ENCODE measurements around the gene TMEM115.

TMEM115 gene

GRCh38 chr3:50345586-50346234 lies 13.6 kb downstream of the TMEM115 start, which contains the start of gene ZMYND10:
ZMYND10 (minus strand) TSS chr3:50345732; CDS start chr3:50345579, 153 bp downstream.
- H3K36me3 ChIP-seq (ENCODE audit: control insufficient read depth in 2 of 2, insufficient read depth in 1 of 2, low read length in 2 of 2): peaks cover 0 to 55% of the 10 kb centered on the region in 2 experiments; a peak in 1 of 3 replicates
- TF ChIP-seq ZNF132 (tag by site-specific recombination; IDR thresholded peaks at IDR 0.05; ENCODE audit: borderline replicate concordance) (no peak), ZNF391 (tag by site-specific recombination; IDR thresholded peaks at IDR 0.05; ENCODE audit: borderline replicate concordance, low read depth) (no peak), PRDM2 (tag by site-specific recombination; IDR thresholded peaks at IDR 0.05; ENCODE audit: borderline replicate concordance) (no peak), KLF1 (tag by site-specific recombination; IDR thresholded peaks at IDR 0.05) (0 out of 2 replicates have a peak, but pooled peaks have one; percentile 19), IKZF3 (tag by site-specific recombination; IDR thresholded peaks at IDR 0.05) (no peak), ZNF202 (tag by site-specific recombination; IDR thresholded peaks at IDR 0.05; ENCODE audit: borderline replicate concordance) (no peak), ZSCAN30 (tag by site-specific recombination; IDR thresholded peaks at IDR 0.05) (no peak), SP2 (tag by site-specific recombination; IDR thresholded peaks at IDR 0.05) (peak; percentile 61), ZNF146 (tag by site-specific recombination; IDR thresholded peaks at IDR 0.05) (no peak), ZNF114 (tag by site-specific recombination; IDR thresholded peaks at IDR 0.05) (no peak), ZBTB8A (tag by site-specific recombination; IDR thresholded peaks at IDR 0.05) (peak; percentile 95), ZNF610 (tag by site-specific recombination; IDR thresholded peaks at IDR 0.05; ENCODE audit: borderline replicate concordance) (peak; percentile 22; the same call in 1 of the 2 replicates), SCRT1 (tag by site-specific recombination; IDR thresholded peaks at IDR 0.05; ENCODE audit: borderline replicate concordance) (no peak)
- no peak within 1 kb of the TSS; the same call in 1 of the 2 replicates for H3K27ac ChIP-seq (ENCODE audit: extremely low read depth, low read depth, low read length)
- H3K9me3 ChIP-seq (ENCODE audit: control insufficient read depth, insufficient read depth, low read depth, low read length): no peaks in the 10 kb centered on the region
- peak within 1 kb of the TSS; percentile 15 for H3K4me3 ChIP-seq (ENCODE audit: low read depth, low read length)
- ChIA-PET POLR2A (interaction anchor here (1.0 to 1.5 kb wide), 2 partner anchors 9 to 11 kb away, joined by 3 to 12 read pairs; no protein-coding TSS in a partner anchor), CTCF (interaction anchor here (0.7 to 2.4 kb wide), 3 partner anchors 126 to 269 kb away, joined by 3 to 16 read pairs (median 4); no protein-coding TSS in a partner anchor)
- H3K4me1 ChIP-seq (ENCODE audit: control insufficient read depth, insufficient read depth, low read length): peaks cover 4% of the 10 kb centered on the region; the same call in 1 of the 2 replicates

DNA sequence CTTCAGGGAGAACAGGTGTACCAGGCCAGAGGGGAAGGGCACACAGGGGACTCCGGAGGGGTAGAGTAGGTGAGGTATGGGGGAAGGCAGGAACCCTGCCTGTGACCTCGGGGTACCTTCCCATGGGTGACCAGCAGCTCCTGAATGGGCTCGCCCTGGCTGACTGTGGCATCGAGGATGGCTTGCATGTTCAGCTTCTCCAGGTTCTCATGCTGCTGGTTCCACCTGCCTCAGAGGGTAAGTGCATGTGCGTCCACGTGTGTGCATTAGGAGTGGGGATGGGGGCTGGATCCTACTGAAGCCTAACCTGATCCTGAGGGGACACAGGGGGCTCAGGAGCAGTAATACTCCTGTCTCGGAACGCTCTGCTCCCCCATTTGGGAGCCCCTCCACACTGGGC lies 14.3 kb downstream of the TMEM115 start:
- CTCF ChIA-PET: interaction anchor here (1.1 kb wide), 1 partner anchor 8 kb away, joined by 5 read pairs; no protein-coding TSS in a partner anchor
- H3K27ac ChIP-seq (ENCODE audit: extremely low read depth, low read depth, low read length): no peak overlapping the region
- POLR2A ChIA-PET: interaction anchor here (1.0 to 1.5 kb wide), 2 partner anchors 8 to 12 kb away, joined by 3 to 12 read pairs; no protein-coding TSS in a partner anchor
- peaks cover 4% of the 10 kb centered on the region; the same call in 1 of the 2 replicates for H3K4me1 ChIP-seq (ENCODE audit: control insufficient read depth, insufficient read depth, low read length)
- H3K9me3 ChIP-seq (ENCODE audit: control insufficient read depth, insufficient read depth, low read depth, low read length): no peaks in the 10 kb centered on the region
- H3K36me3 ChIP-seq (ENCODE audit: control insufficient read depth in 2 of 2, insufficient read depth in 1 of 2, low read length in 2 of 2): peaks cover 0 to 55% of the 10 kb centered on the region in 2 experiments; a peak in 1 of 3 replicates
- H3K4me3 ChIP-seq (ENCODE audit: low read depth, low read length): no peak overlapping the region
- TF ChIP-seq KLF16 (tag by site-specific recombination; IDR thresholded peaks at IDR 0.05) (no peak), ZBTB21 (tag by site-specific recombination; IDR thresholded peaks at IDR 0.05) (no peak), ZBTB48 (tag by site-specific recombination; IDR thresholded peaks at IDR 0.05) (no peak), ZFP37 (tag by site-specific recombination; IDR thresholded peaks at IDR 0.05) (no peak), SCRT1 (tag by site-specific recombination; IDR thresholded peaks at IDR 0.05; ENCODE audit: borderline replicate concordance) (no peak), FEZF1 (tag by site-specific recombination; IDR thresholded peaks at IDR 0.05) (no peak), ZNF701 (tag by site-specific recombination; IDR thresholded peaks at IDR 0.05) (no peak), ZNF37A (tag by site-specific recombination; IDR thresholded peaks at IDR 0.05) (no peak), ZIC2 (tag by site-specific recombination; IDR thresholded peaks at IDR 0.05) (no peak), SALL2 (tag by site-specific recombination; IDR thresholded peaks at IDR 0.05; ENCODE audit: borderline replicate concordance) (no peak), ZBTB17 (tag by site-specific recombination; IDR thresholded peaks at IDR 0.05) (no peak), ZNF529 (tag by site-specific recombination; IDR thresholded peaks at IDR 0.05; ENCODE audit: insufficient replicate concordance) (no peak), ZNF311 (tag by site-specific recombination; IDR thresholded peaks at IDR 0.05; ENCODE audit: borderline replicate concordance) (no peak), ZNF202 (tag by site-specific recombination; IDR thresholded peaks at IDR 0.05; ENCODE audit: borderline replicate concordance) (no peak), ZNF23 (tag by site-specific recombination; IDR thresholded peaks at IDR 0.05; ENCODE audit: borderline replicate concordance) (no peak), ZNF623 (tag by site-specific recombination; IDR thresholded peaks at IDR 0.05) (no peak)

Measured in HEK293 (cell line).